PC-3 (cell line): Measurements from ENCODE around the gene TASOR2. TPM values are rescaled to one million over a fixed set of nuclear protein-coding genes. Genes with fewer than 3 reads are reported as not detected.

Source experiments
- ATAC-seq: fragments of 200-7000 bp; cut with Tn5 transposase; 2 replicates; pipeline ENCODE4 v1.9.1; 2020; ENCODE audit warnings: mild to moderate bottlenecking, moderate library complexity
- BruUV-seq: library from RNA; stranded (reverse); fragments of 400-500 nt; replicated peaks from 2 replicates; lab custom pipeline; 2021; lab: Mats Ljungman, UMichigan
- CTCF ChIA-PET: fragments of 300-600 bp; sonication (Branson Sonifier 250); formaldehyde crosslinking; loops from one replicate; lab custom pipeline; 2022; ENCODE audit warnings: antibody characterized with exemption; lab: Charles Lee
- POLR2A ChIA-PET: fragments of 300-600 bp; sonication (Branson Sonifier 250); formaldehyde crosslinking; loops from one replicate; lab custom pipeline; 2022; ENCODE audit warnings: antibody characterized with exemption; ENCODE audit not compliant: unreplicated experiment; lab: Charles Lee
- DNase-seq: peaks from one replicate; pipeline ENCODE4 v3.0.0-alpha.2; 2015
- H2AFZ ChIP-seq: fragments of 300-600 bp; sonication (generic); 2 replicates; pipeline ENCODE4 v1.6.0; 2016; ENCODE audit warnings: antibody characterized with exemption, low read length
- H3F3A ChIP-seq: fragments of 300-600 bp; sonication (generic); one replicate; pipeline ENCODE4 v1.6.0; 2017; ENCODE audit warnings: antibody characterized with exemption, low read length, control low read depth, mild to moderate bottlenecking; ENCODE audit not compliant: unreplicated experiment
- H3K27ac ChIP-seq: fragments of 300-600 bp; sonication (generic); 2 replicates; pipeline ENCODE4 v1.5.1; 2016; ENCODE audit warnings: mild to moderate bottlenecking, low read length
- H3K27me3 ChIP-seq: fragments of 300-600 bp; sonication (generic); 2 replicates; pipeline ENCODE4 v1.6.1; 2016; ENCODE audit warnings: low read length, mixed read lengths
- H3K36me3 ChIP-seq: fragments of 300-600 bp; sonication (generic); 2 replicates; pipeline ENCODE4 v1.6.1; 2016; ENCODE audit warnings: low read depth, mixed run types, low read length, mixed read lengths
- H3K4me1 ChIP-seq: fragments of 300-600 bp; sonication (generic); 2 replicates; pipeline ENCODE4 v1.5.1; 2016; ENCODE audit warnings: low read length; ENCODE audit not compliant: insufficient read depth
- H3K4me2 ChIP-seq: fragments of 300-600 bp; sonication (generic); 2 replicates; pipeline ENCODE4 v1.6.0; 2016; ENCODE audit warnings: low read length
- H3K4me3 ChIP-seq: fragments of 300-600 bp; sonication (generic); 2 replicates; pipeline ENCODE4 v1.5.1; 2016; ENCODE audit warnings: mild to moderate bottlenecking, low read length, mixed read lengths
- H3K79me2 ChIP-seq: fragments of 300-600 bp; sonication (generic); 2 replicates; pipeline ENCODE4 v1.6.1; 2017; ENCODE audit warnings: low read length, mixed read lengths
- H3K9ac ChIP-seq: fragments of 300-600 bp; sonication (generic); 2 replicates; pipeline ENCODE4 v1.6.0; 2016; ENCODE audit warnings: mild to moderate bottlenecking, low read length
- H3K9me2 ChIP-seq: fragments of 300-600 bp; sonication (generic); replicated peaks from 2 replicates; pipeline ENCODE4 v1.6.1; 2016; ENCODE audit warnings: mixed run types, low read length, mixed read lengths
- H3K9me3 ChIP-seq: fragments of 300-600 bp; sonication (generic); 2 replicates; pipeline ENCODE4 v1.6.1; 2016; ENCODE audit warnings: low read length, mixed read lengths
- H4K20me1 ChIP-seq: fragments of 300-600 bp; sonication (generic); 2 replicates; pipeline ENCODE4 v1.6.1; 2016; ENCODE audit warnings: low read length, mixed read lengths
- EZH2 ChIP-seq: fragments of 300-600 bp; sonication (generic); IDR thresholded peaks from one replicate; pipeline ENCODE4 v1.6.1; 2017; ENCODE audit warnings: antibody characterized with exemption, mild to moderate bottlenecking, low read length; ENCODE audit not compliant: unreplicated experiment
- EZH2phosphoT487 ChIP-seq: fragments of 300-600 bp; sonication (generic); IDR thresholded peaks from 2 replicates; pipeline ENCODE4 v1.6.1; 2018; ENCODE audit warnings: mild to moderate bottlenecking, antibody characterized with exemption, low read length, borderline replicate concordance
- intact Hi-C: fragments of 100-400 bp; cut with micrococcal nuclease; formaldehyde crosslinking; loops from 2 replicates; pipeline ENCODE4 v1.9.0; 2023
- total RNA-seq: library from RNA; depleted of rRNA; stranded (reverse); fragments of >200 nt; gene quantifications from 2 replicates; pipeline ENCODE4 v1.2.3, GENCODE V29; 2014
- TF ChIP-seq, protein P1 (sequence below): fragments of 300-600 bp; sonication (generic); conservative IDR thresholded peaks from 2 replicates; pipeline ENCODE4 v1.5.1; 2017; ENCODE audit warnings: antibody characterized with exemption, low read depth, mild to moderate bottlenecking, low read length

Gene TASOR2
- total RNA-seq, 1 experiment from 2014 or later, result 47.3 TPM

DNA sequence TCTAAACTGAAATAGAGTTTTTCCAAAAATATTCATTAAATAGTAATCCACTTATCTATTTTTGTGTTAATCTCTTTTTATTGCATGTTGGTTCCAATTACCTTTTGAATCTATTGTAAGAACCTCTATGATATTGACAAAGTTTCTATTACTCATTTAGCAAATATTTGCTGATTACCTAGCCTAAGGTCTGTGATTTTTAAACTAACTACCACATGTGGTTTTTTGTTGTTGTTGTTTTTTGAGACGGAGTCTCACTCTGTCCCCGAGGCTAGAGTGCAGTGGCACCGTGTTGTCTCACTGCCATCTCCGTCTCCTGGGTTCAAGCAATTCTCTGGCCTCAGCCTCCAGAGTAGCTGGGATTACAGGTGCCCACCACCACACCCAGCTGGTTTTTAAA lies 16.2 kb upstream of the TASOR2 start:
- intact Hi-C loops, result no loop called here
- ChIA-PET POLR2A (no interaction called here), CTCF (interaction anchor here (0.7 kb wide), 1 partner anchor 376 kb away, joined by 3 read pairs; no protein-coding TSS in a partner anchor)

DNA sequence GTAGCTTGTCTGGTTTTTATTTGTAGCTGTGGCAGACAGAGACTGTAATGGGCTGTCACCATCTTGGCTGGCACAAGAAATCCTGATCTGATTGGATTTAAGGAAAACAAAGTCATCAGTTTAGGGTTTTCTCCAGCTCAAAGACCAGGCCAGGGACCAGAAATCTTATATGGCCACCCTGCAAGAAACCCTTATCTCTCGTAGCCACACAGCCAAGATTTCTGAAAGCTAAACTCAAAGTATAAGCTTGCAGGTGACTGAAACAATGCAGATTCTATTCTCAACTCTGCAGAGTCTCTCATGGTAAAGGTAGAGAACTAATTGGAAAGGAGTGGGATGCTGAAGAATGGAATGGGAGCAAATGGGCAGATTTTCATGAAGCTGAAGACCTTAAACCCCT lies 15.0 kb upstream of the TASOR2 start:
- H3K9me3 ChIP-seq, result no peaks in the 10 kb centered on the region
- no peaks in the 10 kb centered on the region for H3K27me3 ChIP-seq
- no peak overlapping the region for H3K9ac ChIP-seq
- no peak overlapping the region for H3K4me3 ChIP-seq
- ChIA-PET POLR2A (interaction anchor here (0.6 kb wide), 1 partner anchor 37 kb away, joined by 4 read pairs; no protein-coding TSS in a partner anchor), CTCF (no interaction called here)
- H3K27ac ChIP-seq, result no peak overlapping the region
- no peak for ATAC-seq
- H3K36me3 ChIP-seq, result no peaks in the 10 kb centered on the region
- TF ChIP-seq EZH2phosphoT487 (no peak), EZH2 (no peak)
- TF ChIP-seq, protein P1, sequence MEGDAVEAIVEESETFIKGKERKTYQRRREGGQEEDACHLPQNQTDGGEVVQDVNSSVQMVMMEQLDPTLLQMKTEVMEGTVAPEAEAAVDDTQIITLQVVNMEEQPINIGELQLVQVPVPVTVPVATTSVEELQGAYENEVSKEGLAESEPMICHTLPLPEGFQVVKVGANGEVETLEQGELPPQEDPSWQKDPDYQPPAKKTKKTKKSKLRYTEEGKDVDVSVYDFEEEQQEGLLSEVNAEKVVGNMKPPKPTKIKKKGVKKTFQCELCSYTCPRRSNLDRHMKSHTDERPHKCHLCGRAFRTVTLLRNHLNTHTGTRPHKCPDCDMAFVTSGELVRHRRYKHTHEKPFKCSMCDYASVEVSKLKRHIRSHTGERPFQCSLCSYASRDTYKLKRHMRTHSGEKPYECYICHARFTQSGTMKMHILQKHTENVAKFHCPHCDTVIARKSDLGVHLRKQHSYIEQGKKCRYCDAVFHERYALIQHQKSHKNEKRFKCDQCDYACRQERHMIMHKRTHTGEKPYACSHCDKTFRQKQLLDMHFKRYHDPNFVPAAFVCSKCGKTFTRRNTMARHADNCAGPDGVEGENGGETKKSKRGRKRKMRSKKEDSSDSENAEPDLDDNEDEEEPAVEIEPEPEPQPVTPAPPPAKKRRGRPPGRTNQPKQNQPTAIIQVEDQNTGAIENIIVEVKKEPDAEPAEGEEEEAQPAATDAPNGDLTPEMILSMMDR, result no peak
- H3F3A ChIP-seq, result no peaks in the 10 kb centered on the region
- H3K4me1 ChIP-seq, result peaks cover 20% of the 10 kb centered on the region
- peaks cover 12% of the 10 kb centered on the region for H3K79me2 ChIP-seq
- no TSS peak for BruUV-seq
- DNase-seq, result no peak
- intact Hi-C loops, result no loop called here
- no peaks in the 10 kb centered on the region for H4K20me1 ChIP-seq
- no peak overlapping the region for H2AFZ ChIP-seq
- no peak overlapping the region for H3K4me2 ChIP-seq
- H3K9me2 ChIP-seq, result no peaks in the 10 kb centered on the region

More for the DNA sequence above, 16.2 kb upstream of the TASOR2 start:
- Histone ChIP-seq H3K27me3 (no peaks in the 10 kb centered on the region), H3K9me3 (no peaks in the 10 kb centered on the region), H3F3A (no peaks in the 10 kb centered on the region), H3K79me2 (peaks cover 12% of the 10 kb centered on the region), H3K4me1 (peaks cover 20% of the 10 kb centered on the region), H3K4me3 (no peak overlapping the region), H4K20me1 (no peaks in the 10 kb centered on the region), H2AFZ (no peak overlapping the region), H3K9ac (no peak overlapping the region), H3K4me2 (peak overlapping the region; percentile 46), H3K36me3 (no peaks in the 10 kb centered on the region), H3K27ac (no peak overlapping the region), H3K9me2 (no peaks in the 10 kb centered on the region)
- no TSS peak for BruUV-seq
- no peak for TF ChIP-seq EZH2phosphoT487
- TF ChIP-seq EZH2, result no peak
- TF ChIP-seq, protein P1, result no peak
- DNase-seq (peak; percentile 53), ATAC-seq (peak; percentile 52)

DNA sequence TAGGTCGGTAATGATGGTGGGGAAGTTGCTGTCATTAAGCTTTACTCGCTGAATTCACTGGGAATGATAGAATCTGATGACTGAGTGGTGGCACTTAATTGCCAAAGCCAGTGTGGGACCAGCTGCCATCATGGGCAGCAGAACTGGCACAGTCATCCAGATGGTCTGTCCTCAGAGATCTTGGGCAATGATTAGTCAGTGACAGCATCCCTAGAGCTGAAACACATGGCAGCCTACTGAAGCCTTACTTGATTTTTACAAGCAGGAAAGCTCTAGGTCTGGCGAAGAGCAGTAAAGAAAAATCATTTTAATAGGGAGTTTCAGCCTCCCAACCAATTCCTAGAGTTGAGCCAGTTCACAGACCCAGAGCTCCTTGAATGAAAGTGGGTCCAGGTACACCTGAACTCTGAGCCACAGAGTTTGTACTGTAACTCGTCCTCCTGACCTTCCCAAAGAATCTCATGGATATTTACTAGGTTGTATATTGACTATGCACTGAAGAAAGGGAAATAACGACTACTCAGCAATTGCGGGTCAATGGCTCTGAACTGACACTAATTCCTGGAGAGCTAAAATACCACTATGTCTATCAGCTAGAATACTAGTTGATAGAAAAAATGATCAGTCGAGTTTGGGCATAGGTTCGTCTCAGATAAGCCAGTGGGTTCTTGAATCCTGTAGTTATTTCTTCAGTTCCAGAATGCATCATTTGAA lies 13.8 kb upstream of the TASOR2 start:
- Histone ChIP-seq H2AFZ (no peak overlapping the region), H3F3A (no peaks in the 10 kb centered on the region), H3K4me2 (no peak overlapping the region), H4K20me1 (no peaks in the 10 kb centered on the region), H3K9ac (no peak overlapping the region), H3K27ac (no peak overlapping the region), H3K36me3 (no peaks in the 10 kb centered on the region), H3K27me3 (no peaks in the 10 kb centered on the region), H3K79me2 (peaks cover 3% of the 10 kb centered on the region; the same call in 1 of the 2 replicates), H3K9me3 (no peaks in the 10 kb centered on the region), H3K9me2 (no peaks in the 10 kb centered on the region), H3K4me1 (peaks cover 20% of the 10 kb centered on the region), H3K4me3 (no peak overlapping the region)
- ChIA-PET POLR2A (no interaction called here), CTCF (no interaction called here)
- no TSS peak for BruUV-seq
- DNase-seq, result no peak
- intact Hi-C loops, result no loop called here
- ATAC-seq, result no peak
- TF ChIP-seq, protein P1, result no peak
